Stomach smooth muscle (tissue), 2 donors: ENCODE results near the gene PACSIN2.

Experiments used
- H3K27ac ChIP-seq: one replicate; pipeline ENCODE4 v1.7.0; 2013; ENCODE audit warnings: mild to moderate bottlenecking, low read length, inconsistent platforms
- H3K27me3 ChIP-seq, 2 donors: one replicate each; pipeline ENCODE4 v1.7.0; 2013; ENCODE audit warnings: low read length in 2 of 2; ENCODE audit not compliant: insufficient read depth in 2 of 2, control insufficient read depth in 1 of 2
- H3K36me3 ChIP-seq, 2 donors: one replicate each; pipeline ENCODE4 v1.7.0; 2013; ENCODE audit warnings: low read length in 2 of 2; ENCODE audit not compliant: control insufficient read depth in 2 of 2, insufficient read depth in 2 of 2
- H3K4me1 ChIP-seq: one replicate; pipeline ENCODE4 v1.7.0; 2013; ENCODE audit warnings: low read length; ENCODE audit not compliant: control insufficient read depth, insufficient read depth
- H3K4me3 ChIP-seq, 2 donors: one replicate each; pipeline ENCODE4 v1.7.0; 2013; ENCODE audit warnings: low read length in 2 of 2
- H3K9ac ChIP-seq, 2 donors: one replicate each; pipeline ENCODE4 v1.7.0; 2013; ENCODE audit warnings: low read length in 2 of 2, mild to moderate bottlenecking in 1 of 2
- H3K9me3 ChIP-seq, 2 donors: one replicate each; pipeline ENCODE4 v1.7.0; 2013; ENCODE audit warnings: low read length in 2 of 2; ENCODE audit not compliant: control insufficient read depth in 2 of 2
- donor health status: healthy.
- donor health status: Pancreatic carcinoma.

Gene PACSIN2

GRCh38 chr22:42837556-42837955 lies 177.4 kb downstream of the PACSIN2 start:
- Histone ChIP-seq H3K27ac (no peak overlapping the region), H3K27me3 (no peaks in the 10 kb centered on the region), H3K4me1 (no peaks in the 10 kb centered on the region), H3K9ac (no peak overlapping the region), H3K4me3 (no peak overlapping the region), H3K9me3 (no peaks in the 10 kb centered on the region), H3K36me3 (peaks cover 28 to 30% of the 10 kb centered on the region in 2 donors)

GRCh38 chr22:42836026-42836425 lies 178.9 kb downstream of the PACSIN2 start:
- no peaks in the 10 kb centered on the region for H3K27me3 ChIP-seq
- peaks cover 29 to 32% of the 10 kb centered on the region in 2 donors for H3K36me3 ChIP-seq
- no peaks in the 10 kb centered on the region for H3K4me1 ChIP-seq
- H3K4me3 ChIP-seq = no peak overlapping the region
- no peaks in the 10 kb centered on the region for H3K9me3 ChIP-seq
- H3K27ac ChIP-seq = no peak overlapping the region
- no peak overlapping the region for H3K9ac ChIP-seq

- peaks cover 29 to 44% of the 10 kb centered on the region in 2 donors for H3K36me3 ChIP-seq
- H3K4me3 ChIP-seq = no peak overlapping the region
- no peak overlapping the region for H3K27ac ChIP-seq
Observed at GRCh38 chr22:42834177-42834949, 180.6 kb downstream of the PACSIN2 start.

GRCh38 chr22:42833104-42833503 lies 181.8 kb downstream of the PACSIN2 start:
- Histone ChIP-seq H3K4me3 (no peak overlapping the region), H3K9me3 (no peaks in the 10 kb centered on the region), H3K27ac (no peak overlapping the region), H3K36me3 (peaks cover 31 to 44% of the 10 kb centered on the region in 2 donors), H3K9ac (no peak overlapping the region), H3K27me3 (no peaks in the 10 kb centered on the region), H3K4me1 (no peaks in the 10 kb centered on the region)

More at GRCh38 chr22:42834177-42834949, 180.6 kb downstream of the PACSIN2 start:
- Histone ChIP-seq H3K27me3 (no peaks in the 10 kb centered on the region), H3K4me1 (no peaks in the 10 kb centered on the region), H3K9ac (no peak overlapping the region), H3K9me3 (no peaks in the 10 kb centered on the region)

- Histone ChIP-seq H3K27me3 (no peaks in the 10 kb centered on the region), H3K36me3 (peaks cover 32 to 45% of the 10 kb centered on the region in 2 donors), H3K9me3 (no peaks in the 10 kb centered on the region), H3K4me3 (no peak overlapping the region), H3K4me1 (no peaks in the 10 kb centered on the region), H3K9ac (no peak overlapping the region), H3K27ac (no peak overlapping the region)
Observed at GRCh38 chr22:42831712-42832111, 183.2 kb downstream of the PACSIN2 start.

GRCh38 chr22:42830161-42830560 lies 184.8 kb downstream of the PACSIN2 start:
- H3K4me1 ChIP-seq = no peaks in the 10 kb centered on the region
- H3K36me3 ChIP-seq = peaks cover 36 to 50% of the 10 kb centered on the region in 2 donors
- H3K9me3 ChIP-seq = no peaks in the 10 kb centered on the region
- H3K9ac ChIP-seq = no peak overlapping the region
- no peak overlapping the region for H3K4me3 ChIP-seq
- H3K27me3 ChIP-seq = no peaks in the 10 kb centered on the region
- H3K27ac ChIP-seq = no peak overlapping the region

GRCh38 chr22:42829302-42829701 lies 185.6 kb downstream of the PACSIN2 start:
- Histone ChIP-seq H3K27me3 (no peaks in the 10 kb centered on the region), H3K4me1 (no peaks in the 10 kb centered on the region), H3K36me3 (peaks cover 41 to 45% of the 10 kb centered on the region in 2 donors), H3K4me3 (no peak overlapping the region), H3K9me3 (no peaks in the 10 kb centered on the region), H3K27ac (no peak overlapping the region), H3K9ac (no peak overlapping the region)

- peaks cover 38 to 46% of the 10 kb centered on the region in 2 donors for H3K36me3 ChIP-seq
- no peak overlapping the region for H3K4me3 ChIP-seq
- H3K9ac ChIP-seq = no peak overlapping the region
- no peak overlapping the region for H3K27ac ChIP-seq
- H3K4me1 ChIP-seq = no peaks in the 10 kb centered on the region
- H3K9me3 ChIP-seq = peaks cover 0 to 2% of the 10 kb centered on the region in 2 donors
- no peaks in the 10 kb centered on the region for H3K27me3 ChIP-seq
Observed at GRCh38 chr22:42825796-42826195, 189.2 kb downstream of the PACSIN2 start.

GRCh38 chr22:42821386-42821785 lies 193.6 kb downstream of the PACSIN2 start:
- Histone ChIP-seq H3K27ac (no peak overlapping the region), H3K36me3 (peaks cover 27 to 30% of the 10 kb centered on the region in 2 donors), H3K4me3 (no peak overlapping the region), H3K27me3 (no peaks in the 10 kb centered on the region), H3K9me3 (peaks cover 0 to 2% of the 10 kb centered on the region in 2 donors), H3K4me1 (peaks cover 7% of the 10 kb centered on the region), H3K9ac (no peak overlapping the region)

- Histone ChIP-seq H3K9me3 (peaks cover 0 to 2% of the 10 kb centered on the region in 2 donors), H3K4me1 (peaks cover 7% of the 10 kb centered on the region), H3K9ac (no peak overlapping the region), H3K36me3 (peaks cover 28 to 30% of the 10 kb centered on the region in 2 donors), H3K27me3 (no peaks in the 10 kb centered on the region), H3K4me3 (peak overlapping the region in 1 of 2 donors; percentile 30), H3K27ac (no peak overlapping the region)
Observed at GRCh38 chr22:42820045-42820763, 194.7 kb downstream of the PACSIN2 start.
